Common myeloid progenitor, CD34-positive (primary cell): ENCODE results near the gene ADAT1.

ENCODE experiments used
- CTCF ChIA-PET: fragments of 350-600 bp; sonication (Branson Sonifier 250); formaldehyde crosslinking; loops from one replicate; lab custom pipeline; 2021; ENCODE audit warnings: antibody characterized with exemption; lab: Charles Lee
- POLR2A ChIA-PET: fragments of 350-600 bp; sonication (Branson Sonifier 250); formaldehyde crosslinking; loops from one replicate; lab custom pipeline; 2021; ENCODE audit warnings: antibody characterized with exemption; lab: Charles Lee
- DNase-seq, 3 donors: peaks; one replicate each; pipeline versions ENCODE4 v3.0.0 to v3.0.0-alpha.2; 2013
- H3K27ac ChIP-seq, 2 experiments: 1 replicate in 1 of 2; 2 replicates in 1 of 2; pipeline ENCODE4 v1.7.0; 2013; ENCODE audit warnings: inconsistent platforms in 2 of 2, low read length in 2 of 2, mild to moderate bottlenecking in 2 of 2, low read depth in 1 of 2, moderate library complexity in 1 of 2; ENCODE audit not compliant: severe bottlenecking in 2 of 2, insufficient read depth in 1 of 2, poor library complexity in 1 of 2
- H3K27me3 ChIP-seq, 5 experiments: replicated peaks in 2 of 5; 1 replicate in 3 of 5; 2 replicates in 2 of 5; pipeline versions ENCODE4 v1.6.1 to v1.7.0; 2013; ENCODE audit warnings: low read length in 4 of 5, mild to moderate bottlenecking in 2 of 5, moderate library complexity in 2 of 5, inconsistent platforms in 1 of 5; ENCODE audit not compliant: insufficient read depth in 5 of 5, control insufficient read depth in 4 of 5
- H3K36me3 ChIP-seq, 4 experiments: 1 replicate in 2 of 4; 2 replicates in 2 of 4; pipeline versions ENCODE4 v1.6.1 to v1.7.0; 2013; ENCODE audit warnings: low read length in 3 of 4, control low read depth in 1 of 4, mild to moderate bottlenecking in 1 of 4; ENCODE audit not compliant: control insufficient read depth in 4 of 4, insufficient read depth in 4 of 4
- H3K4me1 ChIP-seq, 4 experiments: 1 replicate in 3 of 4; 2 replicates in 1 of 4; pipeline versions ENCODE4 v1.6.1 to v1.7.1; 2013; ENCODE audit warnings: low read length in 3 of 4, mild to moderate bottlenecking in 3 of 4, control low read depth in 1 of 4, inconsistent platforms in 1 of 4, moderate library complexity in 1 of 4; ENCODE audit not compliant: control insufficient read depth in 4 of 4, insufficient read depth in 4 of 4; ENCODE audit errors: control extremely low read depth in 1 of 4
- H3K4me3 ChIP-seq, 7 experiments: 1 replicate in 4 of 7; 2 replicates in 3 of 7; pipeline versions ENCODE4 v1.5.1 to v1.7.0; 2013; ENCODE audit warnings: mild to moderate bottlenecking in 7 of 7, low read length in 6 of 7, moderate library complexity in 6 of 7, inconsistent platforms in 2 of 7, low read depth in 2 of 7, control low read depth in 1 of 7; ENCODE audit not compliant: insufficient read depth in 4 of 7, control insufficient read depth in 1 of 7; ENCODE audit errors: extremely low read depth in 1 of 7
- H3K9me3 ChIP-seq, 5 experiments: 1 replicate in 4 of 5; 2 replicates in 1 of 5; pipeline versions ENCODE4 v1.6.1 to v1.7.1; 2013; ENCODE audit warnings: low read length in 4 of 5, mild to moderate bottlenecking in 2 of 5, inconsistent platforms in 1 of 5, low read depth in 1 of 5, moderate library complexity in 1 of 5; ENCODE audit not compliant: control insufficient read depth in 4 of 5, insufficient read depth in 2 of 5; ENCODE audit errors: control extremely low read depth in 1 of 5
- WGBS: methylation state at CpG from one replicate; pipeline ENCODE4 v1.1.5; 2013; ENCODE audit not compliant: insufficient coverage; 5-methylcytosine and 5-hydroxymethylcytosine counted together

The ADAT1 gene

GRCh38 chr16:75648265-75649076 is 25.4 kb upstream of the ADAT1 start:
- peaks cover 3 to 21% (median 19%) of the 10 kb centered on the region in 4 experiments for H3K36me3 ChIP-seq
- peak; percentile 86 to 91 (median 91) for DNase-seq
- ChIA-PET POLR2A (interaction anchor here (0.6 to 1.4 kb wide), 4 partner anchors 26 to 1051 kb away, joined by 3 to 6 read pairs (median 4); no protein-coding TSS in a partner anchor), CTCF (interaction anchor here (1.0 to 1.5 kb wide), 4 partner anchors 22 to 185 kb away, joined by 3 to 4 read pairs (median 3); partner anchors contain the start of gene ADAT1)
- peak overlapping the region; percentile 98 to 100 (median 99) for H3K4me3 ChIP-seq
- H3K9me3 ChIP-seq: no peaks in the 10 kb centered on the region
- WGBS: 0% methylated on average over 39 of the region's 62 CpGs
- peaks cover 17 to 55% (median 34%) of the 10 kb centered on the region in 4 experiments for H3K4me1 ChIP-seq
- H3K27ac ChIP-seq: peak overlapping the region; percentile 96 to 98
- H3K27me3 ChIP-seq: no peaks in the 10 kb centered on the region

- CTCF ChIA-PET: interaction anchor here (1.0 to 1.5 kb wide), 5 partner anchors 15 to 184 kb away, joined by 3 to 4 read pairs (median 3); partner anchors contain the start of gene ADAT1
- Histone ChIP-seq H3K36me3 (peaks cover 6 to 26% (median 23%) of the 10 kb centered on the region in 4 experiments), H3K4me3 (peak within 1 kb of the TSS; percentile 98 to 100 (median 99)), H3K27ac (peak within 1 kb of the TSS; percentile 96 to 98), H3K27me3 (no peaks in the 10 kb centered on the region), H3K4me1 (peaks cover 16 to 53% (median 32%) of the 10 kb centered on the region in 4 experiments), H3K9me3 (no peaks in the 10 kb centered on the region)
- 0% methylated on average over 71 of the region's 76 CpGs for WGBS
- peak; percentile 93 to 97 (median 96) for DNase-seq
- POLR2A ChIA-PET: interaction anchor here (0.6 to 1.4 kb wide), 5 partner anchors 15 to 131 kb away, joined by 3 to 4 read pairs (median 3); partner anchors contain the start of gene ADAT1
Measured at GRCh38 chr16:75647492-75648264, 24.6 kb upstream of the ADAT1 start, which contains the start of the genes KARS1 and TERF2IP. TSS of gene KARS1 (minus strand) at chr16:75647665. CDS start at chr16:75647639, 26 bp downstream. TSS of gene TERF2IP (plus strand) at chr16:75647773. CDS start at chr16:75647883, 110 bp downstream.

- DNase-seq: no peak
- H3K9me3 ChIP-seq: no peaks in the 10 kb centered on the region
- H3K27ac ChIP-seq: peak overlapping the region; percentile 75 to 98
- H3K4me1 ChIP-seq: peaks cover 13 to 50% (median 32%) of the 10 kb centered on the region in 4 experiments
- CTCF ChIA-PET: interaction anchor here (1.0 to 1.5 kb wide), 5 partner anchors 14 to 176 kb away, joined by 3 to 4 read pairs (median 3); partner anchors contain the start of gene ADAT1
- WGBS: 0% methylated on average over 18 of the region's 18 CpGs
- H3K36me3 ChIP-seq: peaks cover 6 to 32% (median 26%) of the 10 kb centered on the region in 4 experiments
- POLR2A ChIA-PET: interaction anchor here (0.6 to 0.8 kb wide), 3 partner anchors 14 to 130 kb away, joined by 3 to 4 read pairs (median 3); partner anchors contain the start of gene ADAT1
- H3K4me3 ChIP-seq: peak overlapping the region; percentile 98 to 100 (median 99)
- no peaks in the 10 kb centered on the region for H3K27me3 ChIP-seq
Measured at GRCh38 chr16:75647112-75647491, 24.0 kb upstream of the ADAT1 start.

- Histone ChIP-seq H3K36me3 (peaks cover 15 to 56% (median 48%) of the 10 kb centered on the region in 4 experiments), H3K4me1 (peaks cover 3 to 24% (median 16%) of the 10 kb centered on the region in 4 experiments), H3K27ac (no peak overlapping the region), H3K4me3 (no peak overlapping the region), H3K27me3 (no peaks in the 10 kb centered on the region), H3K9me3 (no peaks in the 10 kb centered on the region)
- no peak for DNase-seq
- POLR2A ChIA-PET: no interaction called here
- CTCF ChIA-PET: interaction anchor here (1.0 to 2.3 kb wide), 2 partner anchors 11 to 15 kb away, joined by 3 to 8 read pairs; no protein-coding TSS in a partner anchor
- 100% methylated on average over 6 of the region's 7 CpGs for WGBS
Measured at GRCh38 chr16:75644240-75645012, 21.3 kb upstream of the ADAT1 start.

GRCh38 chr16:75640598-75640997 is 17.5 kb upstream of the ADAT1 start:
- no peak overlapping the region for H3K4me3 ChIP-seq
- DNase-seq: no peak
- H3K9me3 ChIP-seq: no peaks in the 10 kb centered on the region
- CTCF ChIA-PET: interaction anchor here (1.1 to 1.5 kb wide), 2 partner anchors 8 to 10 kb away, joined by 3 to 4 read pairs; no protein-coding TSS in a partner anchor
- POLR2A ChIA-PET: no interaction called here
- 100% methylated on average over 3 of the region's 6 CpGs for WGBS
- no peaks in the 10 kb centered on the region for H3K27me3 ChIP-seq
- H3K27ac ChIP-seq: no peak overlapping the region
- H3K4me1 ChIP-seq: peaks cover 0 to 11% (median 4%) of the 10 kb centered on the region in 4 experiments
- H3K36me3 ChIP-seq: peaks cover 22 to 86% (median 66%) of the 10 kb centered on the region in 4 experiments

GRCh38 chr16:75635036-75635435 is 12.0 kb upstream of the ADAT1 start:
- 100% methylated on average over 1 of the region's 3 CpGs for WGBS
- no peak overlapping the region for H3K27ac ChIP-seq
- H3K4me3 ChIP-seq: no peak overlapping the region
- no peaks in the 10 kb centered on the region for H3K9me3 ChIP-seq
- no peaks in the 10 kb centered on the region for H3K4me1 ChIP-seq
- CTCF ChIA-PET: interaction anchor here (1.6 kb wide), 1 partner anchor 8 kb away, joined by 4 read pairs; no protein-coding TSS in a partner anchor
- H3K36me3 ChIP-seq: peaks cover 20 to 88% (median 66%) of the 10 kb centered on the region in 4 experiments
- POLR2A ChIA-PET: no interaction called here
- DNase-seq: no peak
- no peaks in the 10 kb centered on the region for H3K27me3 ChIP-seq
